ENCODE results near the gene HMGB3.
"Not testable (repeated sequence)": the region's sequence is repeated elsewhere in the genome, so short reads cannot be mapped to it uniquely, and the experiment has no call there.

HMGB3 gene

GRCh38 chrX:150977411-150978162 lies 5.5 kb upstream of the HMGB3 start:
- DNase-seq (ENCODE audit: low spot score) = no peak
- TF ChIP-seq CTCF (IDR thresholded peaks at IDR 0.05; ENCODE audit: extremely low read depth, missing control alignments) = no peak

GRCh38 chrX:150980186-150980585 lies 2.9 kb upstream of the HMGB3 start:
- DNase-seq (ENCODE audit: low spot score) = no peak
- TF ChIP-seq CTCF (IDR thresholded peaks at IDR 0.05; ENCODE audit: extremely low read depth, missing control alignments) = no peak

DNA sequence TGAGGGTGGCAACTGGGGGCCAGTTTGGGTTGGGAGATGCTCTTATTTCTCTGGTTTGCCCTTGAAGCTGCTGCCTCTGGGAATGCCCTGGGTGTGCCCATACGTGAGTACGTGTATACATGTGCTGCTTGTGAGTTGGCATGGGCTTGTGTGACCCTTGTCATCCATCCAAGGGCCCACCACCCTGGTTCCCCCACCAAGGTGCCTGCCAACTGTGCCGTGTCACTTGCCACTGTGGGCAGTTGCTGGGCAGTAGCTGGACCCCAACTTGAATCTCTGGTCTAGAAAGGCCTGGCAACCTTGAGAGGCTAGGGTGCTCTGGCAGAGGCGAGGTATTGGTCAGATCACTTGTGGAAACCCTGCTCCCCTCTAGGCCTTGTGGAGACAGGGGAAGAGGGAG lies 2.4 kb upstream of the HMGB3 start:
- no peak for DNase-seq (ENCODE audit: low spot score)
- no peak for TF ChIP-seq CTCF (IDR thresholded peaks at IDR 0.05; ENCODE audit: extremely low read depth, missing control alignments)

- DNase-seq (ENCODE audit: low spot score) = no peak
- TF ChIP-seq CTCF (IDR thresholded peaks at IDR 0.05; ENCODE audit: extremely low read depth, missing control alignments) = no peak
Measured at GRCh38 chrX:150982235-150982787, 824 bp upstream of the HMGB3 start.

DNA sequence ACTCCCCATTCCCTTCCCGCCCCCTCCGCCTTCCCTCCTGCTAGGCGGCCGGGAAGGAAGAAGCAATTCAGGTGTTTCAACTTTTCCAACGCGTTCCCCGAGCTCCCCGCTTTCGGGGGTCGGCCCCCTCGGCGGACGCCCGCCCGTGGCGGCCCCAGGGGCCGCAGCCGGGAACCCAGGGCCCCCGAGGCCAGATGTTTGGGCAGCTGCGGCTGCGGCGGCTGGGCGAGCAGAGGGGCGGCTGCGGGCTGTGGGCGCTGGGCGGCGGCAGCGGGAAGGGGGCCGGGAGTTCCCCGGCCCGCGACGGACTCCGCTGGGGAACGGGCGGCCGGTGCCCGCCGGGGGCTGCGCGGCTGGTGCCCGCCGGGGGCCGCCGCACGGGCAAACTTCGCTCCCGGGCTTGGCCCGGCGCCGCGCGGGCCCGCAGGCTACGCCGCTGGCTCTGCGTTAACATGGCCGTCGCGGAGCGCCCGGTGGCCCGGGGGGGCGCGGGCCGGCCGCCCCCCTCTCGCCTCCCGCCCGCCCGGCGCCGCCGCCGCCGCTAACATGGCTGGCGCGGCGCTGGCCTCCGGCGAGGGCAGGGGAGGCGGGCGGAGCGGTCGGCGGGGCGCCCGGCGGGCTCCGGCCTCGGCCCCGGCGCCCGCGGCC lies 510 bp downstream of the HMGB3 start:
- DNase-seq (ENCODE audit: low spot score) = peak; percentile 49
- no peak for TF ChIP-seq CTCF (IDR thresholded peaks at IDR 0.05; ENCODE audit: extremely low read depth, missing control alignments)

GRCh38 chrX:150984169-150984824 lies 1.2 kb downstream of the HMGB3 start:
- DNase-seq (ENCODE audit: low spot score) = peak; percentile 36
- TF ChIP-seq CTCF (IDR thresholded peaks at IDR 0.05; ENCODE audit: extremely low read depth, missing control alignments) = no peak

DNA sequence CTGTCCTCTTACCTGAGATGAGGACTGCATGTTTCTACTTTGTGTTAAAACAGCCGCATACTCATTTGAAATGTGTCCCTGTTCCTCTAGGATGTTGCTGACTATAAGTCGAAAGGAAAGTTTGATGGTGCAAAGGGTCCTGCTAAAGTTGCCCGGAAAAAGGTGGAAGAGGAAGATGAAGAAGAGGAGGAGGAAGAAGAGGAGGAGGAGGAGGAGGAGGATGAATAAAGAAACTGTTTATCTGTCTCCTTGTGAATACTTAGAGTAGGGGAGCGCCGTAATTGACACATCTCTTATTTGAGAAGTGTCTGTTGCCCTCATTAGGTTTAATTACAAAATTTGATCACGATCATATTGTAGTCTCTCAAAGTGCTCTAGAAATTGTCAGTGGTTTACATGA lies 4.6 kb downstream of the HMGB3 start:
- DNase-seq (ENCODE audit: low spot score) = not testable (repeated sequence)
